H1 (cell line): ENCODE results near the gene GRID1. TPM values are rescaled to one million over a fixed set of nuclear protein-coding genes. Genes with fewer than 3 reads are reported as not detected.

Experiments
- CTCF ChIA-PET: fragments of 300-600 bp; sonication (Branson Sonifier 250); formaldehyde crosslinking; loops from one replicate; lab custom pipeline; 2021; ENCODE audit not compliant: partially characterized antibody; lab: Charles Lee
- POLR2A ChIA-PET: fragments of 300-600 bp; sonication (Branson Sonifier 250); formaldehyde crosslinking; loops from one replicate; lab custom pipeline; 2021; ENCODE audit warnings: inconsistent platforms; ENCODE audit not compliant: partially characterized antibody; lab: Charles Lee
- DNase-seq, 2 experiments: peaks; one replicate each; pipeline versions ENCODE4 v3.0.0 to v3.0.0-alpha.2; 2010 to 2022; ENCODE audit warnings: low spot score in 2 of 2, low read depth in 1 of 2, mixed read lengths in 1 of 2
- FAIRE-seq: peaks from 2 replicates; lab custom pipeline; 2011; peaks lifted over from hg19 to GRCh38; lab: Jason Lieb, UNC
- H2AFZ ChIP-seq: 2 replicates; pipeline ENCODE4 v1.8.1; 2012; ENCODE audit warnings: low read length, inconsistent platforms
- H2AK5ac ChIP-seq: 2 replicates; pipeline ENCODE4 v1.6.1; 2013; ENCODE audit warnings: low read depth, low read length
- H2BK120ac ChIP-seq: replicated peaks from 2 replicates; pipeline ENCODE3; 2013; ENCODE audit warnings: low read depth, low read length, inconsistent platforms
- H2BK12ac ChIP-seq: 2 replicates; pipeline ENCODE4 v1.6.1; 2013; ENCODE audit warnings: low read depth, low read length
- H2BK15ac ChIP-seq: 2 replicates; pipeline ENCODE4 v1.6.1; 2013; ENCODE audit warnings: low read length
- H2BK20ac ChIP-seq: 2 replicates; pipeline ENCODE4 v1.6.1; 2013; ENCODE audit warnings: low read length
- H2BK5ac ChIP-seq: 2 replicates; pipeline ENCODE4 v1.6.1; 2013; ENCODE audit warnings: low read depth, low read length
- H3K14ac ChIP-seq: 2 replicates; pipeline ENCODE4 v1.6.1; 2013; ENCODE audit warnings: inconsistent platforms; ENCODE audit not compliant: insufficient read length
- H3K18ac ChIP-seq: 2 replicates; pipeline ENCODE4 v1.6.1; 2013; ENCODE audit warnings: low read length; ENCODE audit errors: extremely low read depth
- H3K23ac ChIP-seq: 2 replicates; pipeline ENCODE4 v1.6.1; 2013; ENCODE audit warnings: inconsistent platforms; ENCODE audit not compliant: insufficient read length
- H3K23me2 ChIP-seq: 2 replicates; pipeline ENCODE4 v1.6.1; 2013; ENCODE audit warnings: low read depth, low read length
- H3K27ac ChIP-seq: 2 replicates; pipeline ENCODE4 v1.6.1; 2011; ENCODE audit warnings: low read depth, low read length, inconsistent platforms
- H3K27me3 ChIP-seq, 4 experiments: replicated peaks in 1 of 4; 1 replicate in 1 of 4; 2 replicates in 3 of 4; pipeline versions ENCODE4 v1.6.1 to v1.8.1; 2011 to 2013; ENCODE audit warnings: low read length in 3 of 4, mild to moderate bottlenecking in 3 of 4, inconsistent platforms in 2 of 4, mixed read lengths in 2 of 4, moderate library complexity in 1 of 4; ENCODE audit not compliant: control insufficient read depth in 3 of 4, insufficient read depth in 3 of 4; ENCODE audit errors: extremely low read depth in 1 of 4
- H3K36me3 ChIP-seq, 4 experiments: 2 replicates each; pipeline versions ENCODE4 v1.6.1 to v1.8.1; 2011 to 2013; ENCODE audit warnings: mild to moderate bottlenecking in 4 of 4, low read length in 3 of 4, moderate library complexity in 2 of 4, control low read depth in 1 of 4, inconsistent platforms in 1 of 4; ENCODE audit not compliant: insufficient read depth in 4 of 4, control insufficient read depth in 2 of 4
- H3K4ac ChIP-seq: replicated peaks from 2 replicates; pipeline ENCODE3; 2013; ENCODE audit warnings: low read length, low read depth, mixed read lengths, inconsistent platforms; ENCODE audit not compliant: insufficient read length
- H3K4me1 ChIP-seq, 4 experiments: replicated peaks in 1 of 4; 1 replicate in 1 of 4; 2 replicates in 3 of 4; pipeline versions ENCODE4 v1.6.1 to v1.8.1; 2011 to 2013; ENCODE audit warnings: low read length in 3 of 4, inconsistent platforms in 2 of 4, mixed read lengths in 1 of 4; ENCODE audit not compliant: insufficient read depth in 4 of 4, control insufficient read depth in 3 of 4
- H3K4me2 ChIP-seq, 2 experiments: 2 replicates each; pipeline versions ENCODE4 v1.6.1 to v1.8.1; 2011 to 2013; ENCODE audit warnings: low read depth in 2 of 2, low read length in 2 of 2, control low read depth in 1 of 2, inconsistent platforms in 1 of 2, mild to moderate bottlenecking in 1 of 2; ENCODE audit not compliant: insufficient read depth in 1 of 2
- H3K4me3 ChIP-seq, 4 experiments: fragments of 200-600, 300-600 bp in 1 of 4; sonication (generic), shearing (Covaris generic), sonication (Bioruptor Twin) in 1 of 4; 2 replicates each; pipeline versions ENCODE4 v1.5.1 to v1.8.1; 2011 to 2016; ENCODE audit warnings: low read length in 4 of 4, low read depth in 3 of 4, control low read depth in 2 of 4, inconsistent platforms in 2 of 4, mild to moderate bottlenecking in 2 of 4, mixed read lengths in 1 of 4, moderate library complexity in 1 of 4; ENCODE audit not compliant: insufficient read depth in 2 of 4; ENCODE audit errors: extremely low read depth in 1 of 4
- H3K56ac ChIP-seq: replicated peaks from 2 replicates; pipeline ENCODE3; 2013; ENCODE audit warnings: low read depth, mild to moderate bottlenecking, mixed read lengths, low read length, inconsistent platforms; ENCODE audit not compliant: insufficient read length
- H3K79me1 ChIP-seq: 2 replicates; pipeline ENCODE4 v1.6.1; 2013; ENCODE audit warnings: low read depth, low read length, control low read depth
- H3K79me2 ChIP-seq, 2 experiments: 2 replicates each; pipeline versions ENCODE4 v1.6.1 to v1.8.1; 2012 to 2013; ENCODE audit warnings: low read length in 2 of 2, mild to moderate bottlenecking in 2 of 2, inconsistent platforms in 1 of 2; ENCODE audit not compliant: insufficient read depth in 2 of 2, control insufficient read depth in 1 of 2
- H3K9ac ChIP-seq, 4 experiments: replicated peaks in 1 of 4; 1 replicate in 1 of 4; 2 replicates in 3 of 4; pipeline versions ENCODE4 v1.6.1 to v1.8.1; 2011 to 2013; ENCODE audit warnings: low read depth in 3 of 4, low read length in 3 of 4, control low read depth in 2 of 4, mild to moderate bottlenecking in 2 of 4, moderate library complexity in 2 of 4, inconsistent platforms in 1 of 4; ENCODE audit errors: extremely low read depth in 1 of 4
- H3K9me3 ChIP-seq, 2 experiments: 2 replicates each; pipeline versions ENCODE4 v1.6.1 to v1.8.1; 2012 to 2013; ENCODE audit warnings: mild to moderate bottlenecking in 2 of 2, moderate library complexity in 2 of 2, control low read depth in 1 of 2, inconsistent platforms in 1 of 2, low read depth in 1 of 2, low read length in 1 of 2, mixed read lengths in 1 of 2; ENCODE audit not compliant: insufficient read depth in 2 of 2
- H4K20me1 ChIP-seq, 2 experiments: replicated peaks in 1 of 2; 2 replicates each; pipeline versions ENCODE3 to v1.8.1; 2011 to 2013; ENCODE audit warnings: inconsistent platforms in 2 of 2, low read length in 2 of 2, mild to moderate bottlenecking in 1 of 2; ENCODE audit not compliant: insufficient read depth in 2 of 2, control insufficient read depth in 1 of 2
- H4K5ac ChIP-seq: 2 replicates; pipeline ENCODE4 v1.6.1; 2013; ENCODE audit warnings: low read length, low read depth, mixed read lengths, inconsistent platforms; ENCODE audit not compliant: insufficient read length
- H4K8ac ChIP-seq: 2 replicates; pipeline ENCODE4 v1.8.0; 2013; ENCODE audit warnings: mild to moderate bottlenecking, moderate library complexity, low read length, inconsistent platforms; ENCODE audit not compliant: insufficient read depth; ENCODE audit errors: extremely low read depth
- H4K91ac ChIP-seq: replicated peaks from 2 replicates; pipeline ENCODE3; 2013; ENCODE audit warnings: low read length, mixed read lengths, inconsistent platforms; ENCODE audit not compliant: insufficient read length
- POLR2A ChIP-seq, 2 experiments: IDR thresholded peaks; 1 replicate in 1 of 2; 2 replicates in 1 of 2; pipeline ENCODE4 v1.6.1; 2011; ENCODE audit warnings: low read depth in 2 of 2, low read length in 2 of 2, mild to moderate bottlenecking in 2 of 2; ENCODE audit errors: control extremely low read depth in 1 of 2
- WGBS, 2 experiments: shearing (Covaris generic) in 1 of 2; methylation state at CpG; one replicate each; pipeline versions ENCODE4 v1.1.6 to v1.1.7; 2013 to 2015; ENCODE audit warnings: low lambda C conversion rate in 2 of 2, mixed read lengths in 2 of 2, inconsistent platforms in 1 of 2, low coverage in 1 of 2, missing lambda C conversion rate in 1 of 2; ENCODE audit not compliant: insufficient replicate concordance in 2 of 2, insufficient coverage in 1 of 2, insufficient read length in 1 of 2; ENCODE audit errors: extremely low coverage in 1 of 2, missing lambda C conversion rate in 1 of 2; 5-methylcytosine and 5-hydroxymethylcytosine counted together
- polyA plus RNA-seq, 7 experiments: library from polyadenylated mRNA; depleted of rRNA in 3 of 7; stranded (reverse) in 5 of 7; unstranded in 2 of 7; fragments of >200 nt in 5 of 7; fragments of 200-250 nt in 2 of 7; gene quantifications; 1 replicate in 5 of 7; 2 replicates in 1 of 7; 4 replicates in 1 of 7; pipeline versions ENCODE4 v1.2.1 to v1.2.3, GENCODE V29; 2011 to 2013; ENCODE audit warnings: missing spikeins in 2 of 7, mixed read lengths in 2 of 7
- total RNA-seq: library from RNA; stranded (reverse); fragmentation: NEBNext Ultra II Directional; extraction: Animal tissue kit (Norgen Biotek cat#: 25700); gene quantifications from 2 replicates; pipeline ENCODE4 v1.2.1, GENCODE V29; 2021

GRID1 gene
- total and polyA plus RNA-seq, 2 of the 8 experiments (the other 6 are each of a cell fraction or from before 2014, with no cell fraction given) = 0.22 to 0.30 TPM

DNA sequence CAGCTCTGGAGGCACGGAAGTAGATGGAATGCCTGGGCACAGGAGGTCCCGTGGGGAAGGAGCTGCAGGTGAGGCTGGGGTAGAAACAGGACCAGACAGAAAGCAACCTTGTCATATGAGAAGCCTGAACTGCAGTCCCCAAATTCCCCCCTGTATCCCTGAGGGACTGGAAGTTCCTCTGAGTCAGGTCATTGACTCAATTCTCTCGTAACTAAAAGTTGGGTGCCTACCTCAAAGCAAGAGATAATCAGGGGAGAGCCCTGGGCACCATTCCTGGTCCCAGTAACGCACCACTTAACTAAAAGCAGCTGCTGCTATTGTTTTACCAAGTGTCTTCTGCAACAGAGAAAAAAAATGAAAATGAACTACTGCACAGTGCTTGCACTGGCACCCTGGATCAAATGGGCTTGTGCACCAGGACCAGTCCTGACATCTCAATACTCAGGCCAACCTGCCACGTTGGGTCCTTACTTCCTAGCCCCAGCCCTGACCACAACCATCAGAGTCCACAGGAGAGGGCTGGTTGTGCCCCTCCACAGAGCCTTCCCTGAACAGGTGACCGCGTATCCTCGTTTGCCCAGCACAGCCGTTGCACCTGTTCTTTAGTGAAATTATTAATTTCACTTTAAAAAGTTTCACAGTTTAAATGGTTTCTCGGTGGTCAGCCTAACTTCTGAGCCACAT, 79.3 kb downstream of the GRID1 start:
- H3K27me3 ChIP-seq = no peaks in the 10 kb centered on the region; a peak in 2 of 7 replicates
- H2BK120ac ChIP-seq = no peak overlapping the region
- ChIA-PET CTCF (interaction anchor here (1.4 to 10.5 kb wide), 4 partner anchors 8 to 39 kb away, joined by 5 to 137 read pairs (median 12); no protein-coding TSS in a partner anchor), POLR2A (no interaction called here)
- no peak overlapping the region for H2BK5ac ChIP-seq
- 87% methylated on average over 10 of the region's 10 CpGs; no CpG with 5 or more reads in 1 of the 2 experiments for WGBS, 2 experiments
- peaks cover 12% of the 10 kb centered on the region; the same call in 1 of the 2 replicates for H3K23me2 ChIP-seq
- peak in 1 of 2 experiments; percentile 20 for DNase-seq
- H2BK12ac ChIP-seq = no peak overlapping the region; the same call in 1 of the 2 replicates
- H3K4me2 ChIP-seq = no peak overlapping the region
- peaks cover 0 to 4% (median under 1%) of the 10 kb centered on the region in 4 experiments; a peak in 4 of 7 replicates for H3K4me1 ChIP-seq
- H3K4me3 ChIP-seq = no peak overlapping the region
- no peaks in the 10 kb centered on the region for H3K79me1 ChIP-seq
- H2AK5ac ChIP-seq = no peak overlapping the region
- H4K91ac ChIP-seq = no peak overlapping the region
- H2BK15ac ChIP-seq = no peak overlapping the region; the same call in 1 of the 2 replicates
- no peak overlapping the region for H4K8ac ChIP-seq
- FAIRE-seq = no peak
- no peak overlapping the region for H2BK20ac ChIP-seq
- H3K79me2 ChIP-seq = no peaks in the 10 kb centered on the region
- no peak overlapping the region for H3K56ac ChIP-seq
- no peak overlapping the region for H3K14ac ChIP-seq
- no peaks in the 10 kb centered on the region for H3K9me3 ChIP-seq
- H3K36me3 ChIP-seq = no peaks in the 10 kb centered on the region
- H2AFZ ChIP-seq = no peak overlapping the region
- no peak overlapping the region for H4K5ac ChIP-seq
- no peak overlapping the region for H3K9ac ChIP-seq
- TF ChIP-seq POLR2A (IDR thresholded peaks at IDR 0.05; ENCODE audit: control extremely low read depth in 1 of 2, low read depth in 2 of 2, low read length in 2 of 2) = no peak
- H4K20me1 ChIP-seq = no peaks in the 10 kb centered on the region
- H3K4ac ChIP-seq = no peak overlapping the region
- H3K23ac ChIP-seq = no peak overlapping the region
- H3K27ac ChIP-seq = no peak overlapping the region
- no peak overlapping the region for H3K18ac ChIP-seq
